GM18909 (cell line): ENCODE measurements around the gene TRMT2B.
"Not testable (repeated sequence)": the region's sequence is repeated elsewhere in the genome, so short reads cannot be mapped to it uniquely, and the experiment has no call there.

Source experiments
- ATAC-seq: cut with Tn5 transposase; IDR thresholded peaks from one replicate; pipeline ENCODE4 v1.9.1; 2021; ENCODE audit warnings: mild to moderate bottlenecking; ENCODE audit not compliant: unreplicated experiment, poor library complexity

The TRMT2B gene

GRCh38 chrX:101051549-101052302, at the start of gene TRMT2B:
TSS of gene TRMT2B (minus strand) at chrX:101052111. CDS start at chrX:101042289, 9,822 bp downstream.
- ATAC-seq, result peak; percentile 93

GRCh38 chrX:101097546-101098453, 45.9 kb upstream of the TRMT2B start, which contains the start of gene CENPI:
TSS of gene CENPI (plus strand) at chrX:101098204. CDS start at chrX:101101071, 2,867 bp downstream.
- ATAC-seq, result peak; percentile 100

- no peak for ATAC-seq
Measured at GRCh38 chrX:101091817-101092216, 39.9 kb upstream of the TRMT2B start.

GRCh38 chrX:101081231-101081630, 29.3 kb upstream of the TRMT2B start:
- ATAC-seq, result no peak

- ATAC-seq, result no peak
Measured at GRCh38 chrX:101080326-101081124, 28.6 kb upstream of the TRMT2B start.

- ATAC-seq, result no peak
Measured at GRCh38 chrX:101079736-101080270, 27.9 kb upstream of the TRMT2B start.

- no peak for ATAC-seq
Measured at GRCh38 chrX:101078716-101079598, 27.0 kb upstream of the TRMT2B start, which contains the start of gene TMEM35A. TSS of gene TMEM35A (plus strand) at chrX:101078879. CDS start at chrX:101079003, 124 bp downstream.

- no peak for ATAC-seq
Measured at GRCh38 chrX:101071582-101071981, 19.7 kb upstream of the TRMT2B start.

GRCh38 chrX:101062176-101062575, 10.3 kb upstream of the TRMT2B start:
- no peak for ATAC-seq

- ATAC-seq, result peak; percentile 89
Measured at GRCh38 chrX:101057093-101057714, 5.3 kb upstream of the TRMT2B start.

- not testable (repeated sequence) for ATAC-seq
Measured at GRCh38 chrX:101056551-101056950, 4.6 kb upstream of the TRMT2B start.

- peak; percentile 5 for ATAC-seq
Measured at GRCh38 chrX:101051153-101051548, 760 bp downstream of the TRMT2B start.

GRCh38 chrX:101040197-101040596, 11.7 kb downstream of the TRMT2B start:
- ATAC-seq, result no peak

- no peak for ATAC-seq
Measured at GRCh38 chrX:101037231-101037630, 14.7 kb downstream of the TRMT2B start.

- no peak for ATAC-seq
Measured at GRCh38 chrX:101029665-101030064, 22.2 kb downstream of the TRMT2B start.

- ATAC-seq, result no peak
Measured at GRCh38 chrX:101028562-101028961, 23.3 kb downstream of the TRMT2B start.

- ATAC-seq, result no peak
Measured at GRCh38 chrX:101025126-101025525, 26.8 kb downstream of the TRMT2B start.

- no peak for ATAC-seq
Measured at GRCh38 chrX:101022020-101022419, 29.9 kb downstream of the TRMT2B start.

- not testable (repeated sequence) for ATAC-seq
Measured at GRCh38 chrX:101012031-101012430, 39.9 kb downstream of the TRMT2B start.
